NB4 (cell line): ENCODE measurements around the gene GNG8.
A peak's percentile ranks its signal among the peaks of the same experiment; 100 is the strongest.
"Not testable (repeated sequence)": the region's sequence is repeated elsewhere in the genome, so short reads cannot be mapped to it uniquely, and the experiment has no call there.

Source experiments
- DNase-seq: peaks from one replicate; pipeline ENCODE4 v3.0.0; 2010; ENCODE audit warnings: low read depth
- H3K4me3 ChIP-seq: one replicate; pipeline ENCODE4 v1.5.1; 2011; ENCODE audit warnings: mild to moderate bottlenecking, low read depth, low read length, moderate library complexity
- MYC ChIP-seq: IDR thresholded peaks from 2 replicates; pipeline ENCODE4 v1.6.1; 2011; ENCODE audit warnings: low read depth, low read length
- POLR2A ChIP-seq: IDR thresholded peaks from 2 replicates; pipeline ENCODE4 v1.6.1; 2011; ENCODE audit warnings: mild to moderate bottlenecking; ENCODE audit not compliant: insufficient read length; ENCODE audit errors: extremely low read depth
- TF ChIP-seq, protein P1 (sequence below): IDR thresholded peaks from 2 replicates; pipeline ENCODE4 v1.6.1; 2011; ENCODE audit warnings: low read depth, low read length
- TF ChIP-seq, protein P2 (sequence below): IDR thresholded peaks from one replicate; pipeline ENCODE4 v1.5.1; 2012; ENCODE audit warnings: low read depth, low read length

Gene GNG8

DNA sequence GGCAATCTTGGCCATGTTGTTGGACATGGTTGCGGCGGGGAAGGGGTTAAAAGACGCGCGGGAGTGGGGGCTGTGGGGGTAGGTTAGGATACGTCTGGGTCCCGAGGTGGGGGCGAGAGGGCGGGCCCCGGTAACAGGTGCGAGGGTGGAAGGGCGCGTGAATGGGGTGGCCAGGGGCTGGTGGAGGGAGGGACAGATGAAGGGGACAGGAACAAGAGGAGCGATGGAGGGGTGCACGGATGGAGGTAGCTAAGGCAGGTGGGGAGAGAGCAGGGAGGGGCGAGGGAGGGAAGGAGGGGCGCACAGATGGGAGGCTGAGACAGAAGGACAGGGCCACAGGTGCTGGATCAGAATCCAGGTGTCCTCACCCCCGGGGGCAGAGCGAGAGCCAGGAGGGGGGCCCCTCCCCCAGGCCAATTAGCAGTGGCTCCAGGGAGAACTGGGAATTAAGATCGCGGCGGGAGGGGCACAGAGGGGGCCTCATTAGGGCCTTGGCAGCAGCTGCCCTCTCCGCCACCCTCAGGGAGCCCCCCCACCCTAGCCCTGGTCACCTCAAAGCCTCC lies 1.3 kb downstream of the GNG8 start:
- no peak for DNase-seq
- TF ChIP-seq POLR2A (no peak), MYC (no peak)
- TF ChIP-seq, protein P1, sequence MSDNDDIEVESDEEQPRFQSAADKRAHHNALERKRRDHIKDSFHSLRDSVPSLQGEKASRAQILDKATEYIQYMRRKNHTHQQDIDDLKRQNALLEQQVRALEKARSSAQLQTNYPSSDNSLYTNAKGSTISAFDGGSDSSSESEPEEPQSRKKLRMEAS = no peak
- TF ChIP-seq, protein P2, sequence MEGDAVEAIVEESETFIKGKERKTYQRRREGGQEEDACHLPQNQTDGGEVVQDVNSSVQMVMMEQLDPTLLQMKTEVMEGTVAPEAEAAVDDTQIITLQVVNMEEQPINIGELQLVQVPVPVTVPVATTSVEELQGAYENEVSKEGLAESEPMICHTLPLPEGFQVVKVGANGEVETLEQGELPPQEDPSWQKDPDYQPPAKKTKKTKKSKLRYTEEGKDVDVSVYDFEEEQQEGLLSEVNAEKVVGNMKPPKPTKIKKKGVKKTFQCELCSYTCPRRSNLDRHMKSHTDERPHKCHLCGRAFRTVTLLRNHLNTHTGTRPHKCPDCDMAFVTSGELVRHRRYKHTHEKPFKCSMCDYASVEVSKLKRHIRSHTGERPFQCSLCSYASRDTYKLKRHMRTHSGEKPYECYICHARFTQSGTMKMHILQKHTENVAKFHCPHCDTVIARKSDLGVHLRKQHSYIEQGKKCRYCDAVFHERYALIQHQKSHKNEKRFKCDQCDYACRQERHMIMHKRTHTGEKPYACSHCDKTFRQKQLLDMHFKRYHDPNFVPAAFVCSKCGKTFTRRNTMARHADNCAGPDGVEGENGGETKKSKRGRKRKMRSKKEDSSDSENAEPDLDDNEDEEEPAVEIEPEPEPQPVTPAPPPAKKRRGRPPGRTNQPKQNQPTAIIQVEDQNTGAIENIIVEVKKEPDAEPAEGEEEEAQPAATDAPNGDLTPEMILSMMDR = no peak
- no peak overlapping the region for H3K4me3 ChIP-seq

DNA sequence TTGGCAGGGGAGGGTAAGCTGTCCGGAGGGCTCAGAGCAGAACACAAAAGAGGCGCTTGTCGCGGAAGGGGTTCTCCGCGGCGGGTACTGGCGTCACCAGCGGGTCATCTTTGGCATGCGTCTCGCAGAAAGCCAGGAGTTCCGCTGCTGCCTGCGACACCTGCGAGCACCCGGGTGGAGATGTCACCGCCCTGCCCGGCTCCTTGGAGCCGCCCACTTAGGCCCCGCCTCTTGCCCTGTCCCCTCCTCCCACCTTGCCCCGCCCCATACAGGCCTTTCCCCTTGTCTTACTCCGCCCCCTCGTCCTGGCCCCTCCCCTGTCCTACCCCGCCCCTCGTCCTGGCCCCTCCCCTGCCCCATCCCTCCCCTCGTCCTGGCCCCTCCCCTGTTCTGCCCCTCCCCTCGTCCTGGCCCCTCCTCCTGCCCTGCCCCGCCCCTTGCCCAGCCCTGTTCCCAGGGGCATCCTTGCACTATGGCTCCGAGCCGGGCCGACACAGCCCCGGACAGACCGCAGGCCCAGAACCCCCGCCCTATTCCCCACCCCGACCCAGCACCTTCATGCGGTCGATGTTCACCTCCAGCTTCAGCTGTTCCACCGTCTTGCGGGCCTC lies 1.9 kb downstream of the GNG8 start:
- no peak overlapping the region for H3K4me3 ChIP-seq
- DNase-seq = peak; percentile 94
- TF ChIP-seq, protein P2 = no peak
- no peak for TF ChIP-seq POLR2A

DNA sequence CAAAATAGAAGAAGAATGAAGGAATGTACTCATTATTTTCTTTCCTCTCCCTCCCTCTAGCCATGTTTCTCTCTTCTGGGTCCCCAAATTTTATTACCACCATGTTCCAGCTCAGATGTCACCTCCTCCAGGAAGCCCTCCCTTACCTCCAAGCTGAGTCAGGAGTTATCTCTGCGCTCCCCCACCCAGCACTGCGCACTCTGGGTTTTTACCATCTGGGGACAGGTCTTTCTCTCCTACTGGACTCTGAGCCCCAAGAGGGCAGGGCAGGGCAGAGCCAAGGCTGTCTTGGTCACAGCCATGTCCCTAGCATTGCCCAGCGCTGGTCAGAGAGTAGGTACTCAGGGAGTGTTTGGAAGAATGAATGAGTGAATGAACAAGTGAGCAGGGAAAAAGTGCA lies 2.9 kb downstream of the GNG8 start:
- TF ChIP-seq, protein P1 = no peak
- TF ChIP-seq MYC = no peak
- TF ChIP-seq, protein P2 = no peak
- TF ChIP-seq POLR2A = no peak
- no peak for DNase-seq
- H3K4me3 ChIP-seq = no peak overlapping the region

DNA sequence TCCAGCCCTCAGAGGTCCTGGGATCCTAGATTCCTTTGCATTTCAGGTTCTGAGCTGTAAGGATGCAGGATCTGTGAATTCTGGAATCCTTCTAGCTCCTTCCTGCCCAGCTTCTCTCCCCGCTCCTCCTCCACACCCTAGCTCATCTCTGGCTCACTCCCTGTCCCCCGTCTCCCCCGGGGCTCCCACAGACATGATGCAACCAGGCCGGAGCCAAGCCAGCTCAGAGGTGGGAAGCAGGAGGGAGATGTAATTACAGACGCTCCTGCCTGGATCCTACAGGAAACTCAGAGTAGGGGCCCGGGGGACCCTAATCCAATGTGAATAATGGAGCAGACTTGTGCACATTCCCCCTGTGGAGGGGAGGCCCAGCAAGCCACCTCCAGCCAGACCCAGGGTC lies 4.5 kb downstream of the GNG8 start:
- DNase-seq = peak; percentile 64
- TF ChIP-seq POLR2A (no peak), MYC (no peak)
- TF ChIP-seq, protein P1 = no peak
- TF ChIP-seq, protein P2 = no peak
- H3K4me3 ChIP-seq = no peak overlapping the region

DNA sequence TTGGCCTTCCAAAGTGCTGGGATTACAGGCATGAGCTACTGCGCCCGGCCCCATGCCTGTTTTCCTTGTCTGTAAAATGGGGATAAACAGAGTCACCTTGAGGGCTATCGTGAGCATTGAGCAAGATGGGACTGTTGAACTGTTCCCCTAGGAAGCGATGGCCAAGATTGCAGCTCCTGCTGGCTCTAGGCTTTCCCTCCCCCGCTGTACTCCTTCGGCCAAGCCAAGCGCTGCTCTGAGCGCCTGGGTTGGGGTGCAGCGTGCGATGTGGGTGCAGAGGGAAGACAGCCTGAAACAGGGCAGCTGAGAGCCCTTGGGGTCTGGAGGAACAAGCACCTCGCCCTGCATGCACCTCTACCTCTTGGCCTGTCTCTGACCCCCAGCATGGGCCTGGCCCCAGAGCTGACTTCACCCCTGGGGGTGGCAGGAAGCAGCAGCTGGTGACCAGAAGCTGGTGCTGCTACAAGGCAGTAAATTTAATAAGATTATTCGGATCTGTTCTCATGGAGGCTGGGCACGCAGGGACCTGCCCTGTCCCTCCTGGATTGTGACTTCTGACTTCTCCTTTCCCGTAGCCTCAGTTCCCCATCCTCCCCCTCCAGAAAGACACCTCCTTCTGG lies 5.3 kb downstream of the GNG8 start:
- no peak overlapping the region for H3K4me3 ChIP-seq
- no peak for DNase-seq
- TF ChIP-seq POLR2A (no peak), MYC (no peak)
- TF ChIP-seq, protein P1 = no peak
- TF ChIP-seq, protein P2 = no peak

DNA sequence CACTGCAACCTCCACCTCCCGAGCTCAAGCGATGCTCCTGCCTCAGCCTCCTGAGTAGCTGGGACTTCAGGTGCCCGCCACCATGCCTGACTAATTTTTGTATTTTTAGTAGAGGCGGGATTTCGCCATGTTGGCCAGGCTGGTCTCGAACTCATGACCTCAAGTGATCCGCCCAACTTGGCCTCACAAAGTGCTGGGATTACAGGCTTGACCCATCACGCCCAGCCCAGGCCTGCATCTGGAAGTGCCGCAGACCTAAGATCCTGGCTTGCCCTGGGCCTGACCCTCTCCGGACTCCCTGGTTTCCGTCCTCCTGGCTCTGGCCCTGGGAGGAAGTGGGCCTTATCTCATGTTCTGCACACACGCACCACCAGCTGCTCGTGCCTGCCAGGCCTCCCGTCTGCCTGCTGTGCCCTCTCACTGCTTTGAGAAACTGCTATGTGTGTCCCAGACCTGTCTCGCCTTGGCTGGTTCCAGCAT lies 6.4 kb downstream of the GNG8 start:
- H3K4me3 ChIP-seq = no peak overlapping the region
- TF ChIP-seq, protein P2 = no peak
- TF ChIP-seq, protein P1 = no peak
- TF ChIP-seq MYC (no peak), POLR2A (no peak)
- DNase-seq = no peak

DNA sequence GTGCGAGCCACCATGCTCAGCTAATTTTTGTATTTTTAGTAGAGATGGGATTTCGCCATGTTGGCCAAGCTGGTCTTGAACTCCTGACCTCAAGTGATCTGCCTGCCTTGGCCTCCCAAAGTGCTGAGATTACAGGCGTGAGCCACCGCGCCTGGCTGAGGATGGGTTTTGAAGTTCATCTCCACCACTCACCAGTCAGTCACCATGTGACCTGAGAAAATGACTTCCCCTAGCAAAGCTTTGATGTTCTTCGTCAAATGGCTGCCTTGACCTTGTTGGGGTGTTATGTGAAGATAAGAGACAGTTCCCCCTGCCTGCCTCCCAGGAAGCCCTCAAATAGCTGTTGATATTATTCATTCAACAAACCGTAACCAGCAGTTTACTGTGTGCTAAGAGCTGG lies 7.0 kb downstream of the GNG8 start:
- H3K4me3 ChIP-seq, DNase-seq: not testable (repeated sequence)
